K562 (cell line): ENCODE data around the gene KIF25. TPM values are rescaled to one million over a fixed set of nuclear protein-coding genes. Genes with fewer than 3 reads are reported as not detected.

Source experiments
- ATAC-seq: fragments of 200-7000 bp; cut with Tn5 transposase; 3 replicates; pipeline ENCODE4 v1.9.1; 2020; ENCODE audit warnings: moderate library complexity
- BruUV-seq: library from RNA; stranded (reverse); fragments of 400-500 nt; replicated peaks from 2 replicates; lab custom pipeline; 2021; lab: Mats Ljungman, UMichigan
- CTCF ChIA-PET: fragments of 300-600 bp; formaldehyde crosslinking; extraction: SDS; loops from one replicate; lab custom pipeline; 2021; ENCODE audit warnings: low intra/inter-chr PET ratio; lab: Yijun Ruan, JAX
- POLR2A ChIA-PET: fragments of 300-600, 350-650 bp; sonication (Branson Sonifier 250); formaldehyde crosslinking; extraction: SDS; loops from one replicate; lab custom pipeline; 2021; ENCODE audit warnings: antibody characterized with exemption, inconsistent platforms; lab: Yijun Ruan, JAX
- DNase-seq, 4 experiments: peaks; one replicate each; pipeline versions ENCODE4 v3.0.0 to v3.0.0-alpha.2; 2011 to 2018; ENCODE audit warnings: low spot score in 3 of 4, mixed read lengths in 3 of 4; ENCODE audit errors: extremely low read depth in 1 of 4
- FAIRE-seq: peaks from 2 replicates; lab custom pipeline; 2011; peaks lifted over from hg19 to GRCh38; lab: Jason Lieb, UNC
- H2AFZ ChIP-seq: 2 replicates; pipeline ENCODE4 v1.6.0; 2011; ENCODE audit warnings: low read depth, low read length, control low read depth, inconsistent platforms
- H3K27ac ChIP-seq: fragments of 200-600 bp; 3 replicates; pipeline ENCODE4 v1.8.0; 2011; ENCODE audit warnings: low read depth, mild to moderate bottlenecking, control low read depth, inconsistent platforms, low read length, moderate library complexity, mixed read lengths; ENCODE audit errors: extremely low read depth
- H3K27me3 ChIP-seq, 2 experiments: fragments of 300-600 bp in 1 of 2; 2 replicates in 1 of 2; 3 replicates in 1 of 2; pipeline versions ENCODE4 v1.6.0 to v1.8.0; 2011; ENCODE audit warnings: inconsistent platforms in 2 of 2, low read length in 2 of 2, mild to moderate bottlenecking in 1 of 2, mixed read lengths in 1 of 2, moderate library complexity in 1 of 2; ENCODE audit not compliant: control insufficient read depth in 2 of 2, insufficient read depth in 2 of 2
- H3K36me3 ChIP-seq: fragments of 300-600 bp; 3 replicates; pipeline ENCODE4 v1.8.0; 2011; ENCODE audit warnings: mild to moderate bottlenecking, low read length, inconsistent platforms; ENCODE audit not compliant: control insufficient read depth, insufficient read depth
- H3K4me1 ChIP-seq, 2 experiments: fragments of 200-600 bp in 1 of 2; replicated peaks in 1 of 2; 2 replicates in 1 of 2; 3 replicates in 1 of 2; pipeline versions ENCODE4 v1.5.1 to v1.8.0; 2011; ENCODE audit warnings: inconsistent platforms in 2 of 2, low read length in 2 of 2, mild to moderate bottlenecking in 1 of 2, mixed read lengths in 1 of 2, moderate library complexity in 1 of 2; ENCODE audit not compliant: control insufficient read depth in 2 of 2, insufficient read depth in 2 of 2
- H3K4me2 ChIP-seq: 2 replicates; pipeline ENCODE4 v1.6.1; 2011; ENCODE audit warnings: low read length, control low read depth, inconsistent platforms, mixed read lengths; ENCODE audit not compliant: insufficient read depth
- H3K4me3 ChIP-seq: fragments of 200-600 bp; sonication (generic), shearing (Covaris generic); 2 replicates; pipeline ENCODE4 v1.5.1; 2016; ENCODE audit warnings: control low read depth, inconsistent platforms
- H3K79me2 ChIP-seq: fragments of 200-600 bp; 3 replicates; pipeline ENCODE4 v1.8.0; 2011; ENCODE audit warnings: low read length, inconsistent platforms; ENCODE audit not compliant: control insufficient read depth, insufficient read depth
- H3K9ac ChIP-seq, 2 experiments: 2 replicates each; pipeline versions ENCODE4 v1.6.0 to v1.6.1; 2011; ENCODE audit warnings: low read depth in 2 of 2, low read length in 2 of 2, control low read depth in 1 of 2, inconsistent platforms in 1 of 2, mild to moderate bottlenecking in 1 of 2, mixed read lengths in 1 of 2; ENCODE audit not compliant: insufficient read depth in 1 of 2
- H3K9me1 ChIP-seq: one replicate; pipeline ENCODE4 v1.6.0; 2011; ENCODE audit warnings: inconsistent platforms, mild to moderate bottlenecking, low read length, moderate library complexity; ENCODE audit not compliant: control insufficient read depth, insufficient read depth
- H3K9me3 ChIP-seq: replicated peaks from 2 replicates; pipeline ENCODE4 v1.5.1; 2011; ENCODE audit warnings: low read depth, low read length, inconsistent platforms; ENCODE audit not compliant: control insufficient read depth, insufficient read depth
- H4K20me1 ChIP-seq: replicated peaks from 2 replicates; pipeline ENCODE4 v1.6.1; 2011; ENCODE audit warnings: low read length, inconsistent platforms, mixed read lengths; ENCODE audit not compliant: control insufficient read depth, insufficient read depth
- FOXP1 ChIP-seq: sonication (generic); formaldehyde crosslinking; IDR thresholded peaks from 2 replicates; pipeline ENCODE4 v1.8.0; 2022; ENCODE audit warnings: mild to moderate bottlenecking, missing genetic modification reagents
- HMG20A ChIP-seq: fragments of 450-650 bp; formaldehyde crosslinking; conservative IDR thresholded peaks from 2 replicates; pipeline ENCODE4 v1.4.0; 2020; ENCODE audit warnings: mild to moderate bottlenecking, mixed read lengths
- KLF13 ChIP-seq: fragments of 450-650 bp; IDR thresholded peaks from 2 replicates; pipeline ENCODE4 v1.6.1; 2016; ENCODE audit warnings: missing genetic modification characterization, low read depth, mild to moderate bottlenecking, missing compliant biosample characterization, moderate library complexity, borderline replicate concordance
- MAFK ChIP-seq: IDR thresholded peaks from 2 replicates; pipeline ENCODE4 v1.6.1; 2011; ENCODE audit warnings: low read length, improper control_type of control experiment
- TCF7 ChIP-seq: sonication (generic); IDR thresholded peaks from 2 replicates; pipeline ENCODE4 v1.6.1; 2016; ENCODE audit warnings: antibody characterized with exemption, borderline replicate concordance
- ZFP36 ChIP-seq: fragments of 150-350 bp; IDR thresholded peaks from 2 replicates; pipeline ENCODE4 v1.6.1; 2018; ENCODE audit warnings: low read length, low read depth; ENCODE audit not compliant: partially characterized antibody
- ZNF445 ChIP-seq: fragments of 250-450 bp; sonication (Bioruptor Pico); IDR thresholded peaks from 2 replicates; pipeline ENCODE4 v1.4.0; 2020; ENCODE audit warnings: low read depth, mild to moderate bottlenecking, moderate library complexity
- WGBS: fragments of 100-300 bp; shearing (Covaris generic); methylation state at CpG from one replicate; pipeline ENCODE4 v1.1.6; 2016; ENCODE audit warnings: low coverage, mixed read lengths; ENCODE audit not compliant: insufficient coverage; ENCODE audit errors: missing lambda C conversion rate; 5-methylcytosine and 5-hydroxymethylcytosine counted together
- in situ Hi-C: fragments of 300-500 bp; cut with MboI; formaldehyde crosslinking; loops from 4 replicates; pipeline ENCODE4 v1.15.0; 2018; ENCODE audit warnings: inconsistent platforms, mixed read lengths
- intact Hi-C: fragments of 100-400 bp; cut with micrococcal nuclease; formaldehyde crosslinking; loops from 2 replicates; pipeline ENCODE4 v1.14.2; 2022
- polyA plus RNA-seq, 8 experiments: library from polyadenylated mRNA; depleted of rRNA in 4 of 8; stranded (reverse) in 5 of 8; unstranded in 3 of 8; fragments of >200 nt; fragmentation: Nextera tagmentation in 2 of 8; fragmentation: Illumina TruSeq in 1 of 8; extraction: Ambion mirVana in 2 of 8; extraction: Trizol in 1 of 8; gene quantifications; 2 replicates each; pipeline versions ENCODE4 v1.2.1 to v1.2.3, GENCODE V29; 2011 to 2014; ENCODE audit warnings: inconsistent platforms in 1 of 8, missing spikeins in 1 of 8
- total RNA-seq, 7 experiments: library from RNA; depleted of rRNA in 6 of 7; stranded (reverse); fragments of >200 nt in 6 of 7; fragmentation: Illumina TruSeq in 2 of 7; extraction: Trizol in 2 of 7; gene quantifications; 2 replicates each; pipeline versions ENCODE4 v1.2.1 to v1.2.3, GENCODE V29; 2011 to 2021; ENCODE audit warnings: low replicate concordance in 1 of 7
- TF ChIP-seq, protein P1 (sequence below): sonication (generic); formaldehyde crosslinking; IDR thresholded peaks from 2 replicates; pipeline ENCODE4 v1.9.0; 2022; ENCODE audit warnings: mild to moderate bottlenecking, missing genetic modification reagents
- TF ChIP-seq, protein P2 (sequence below): fragments of 200-800 bp; sonication (Bioruptor generic); IDR thresholded peaks from 2 replicates; pipeline ENCODE4 v1.6.1; 2017; ENCODE audit warnings: missing genetic modification characterization, missing compliant biosample characterization

Gene KIF25
- total and polyA plus RNA-seq, 9 of the 15 experiments (the other 6 are each of a cell fraction or from before 2014, with no cell fraction given) = 0.04 to 0.49 (median 0.23) TPM; not detected in 5

DNA sequence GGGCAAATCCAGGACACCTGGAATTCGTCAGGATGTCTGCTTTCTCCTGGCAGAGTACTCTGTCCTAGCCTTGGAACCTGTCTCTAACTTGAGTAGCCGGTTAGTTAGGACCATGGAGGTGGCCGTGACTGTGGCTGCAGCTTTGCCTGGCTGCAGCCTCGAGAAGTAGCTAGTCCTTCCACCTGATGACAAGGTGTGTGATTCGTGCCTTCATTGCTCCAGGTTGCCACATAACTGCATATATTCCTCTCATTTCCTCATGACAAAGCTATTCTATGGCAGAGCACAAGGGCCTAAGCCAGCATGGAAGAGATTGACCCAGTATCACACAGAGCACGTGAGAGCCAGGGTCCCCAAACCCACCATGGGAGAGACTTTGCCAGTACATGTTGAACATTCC is 39.8 kb upstream of the KIF25 start:
- ChIA-PET POLR2A (interaction anchor here (1.4 kb wide), 1 partner anchor 23 kb away, joined by 4 read pairs; no protein-coding TSS in a partner anchor), CTCF (no interaction called here)
- Histone ChIP-seq H3K4me1 (peaks cover 0 to 4% of the 10 kb centered on the region in 2 experiments; a peak in 1 of 5 replicates), H3K9me1 (no peaks in the 10 kb centered on the region), H3K4me3 (no peak overlapping the region), H2AFZ (no peak overlapping the region), H3K79me2 (no peaks in the 10 kb centered on the region), H3K9ac (no peak overlapping the region), H3K4me2 (no peak overlapping the region), H3K36me3 (peaks cover 51% of the 10 kb centered on the region), H3K27ac (no peak overlapping the region), H3K27me3 (no peaks in the 10 kb centered on the region), H4K20me1 (0 out of 2 replicates have a peak, but pooled peaks cover 5% of the 10 kb centered on the region), H3K9me3 (no peaks in the 10 kb centered on the region)
- WGBS = 83% methylated on average over 6 of the region's 6 CpGs
- TF ChIP-seq KLF13 (tag) = no peak
- TF ChIP-seq FOXP1 (CRISPR knock-in tag) = no peak
- TF ChIP-seq, protein P1, sequence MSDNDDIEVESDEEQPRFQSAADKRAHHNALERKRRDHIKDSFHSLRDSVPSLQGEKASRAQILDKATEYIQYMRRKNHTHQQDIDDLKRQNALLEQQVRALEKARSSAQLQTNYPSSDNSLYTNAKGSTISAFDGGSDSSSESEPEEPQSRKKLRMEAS (CRISPR knock-in tag) = no peak
- no peak for DNase-seq
- BruUV-seq = no TSS peak
- FAIRE-seq = no peak
- intact Hi-C loops (no loop called here), in situ Hi-C loops (no loop called here)
- ATAC-seq = no peak

DNA sequence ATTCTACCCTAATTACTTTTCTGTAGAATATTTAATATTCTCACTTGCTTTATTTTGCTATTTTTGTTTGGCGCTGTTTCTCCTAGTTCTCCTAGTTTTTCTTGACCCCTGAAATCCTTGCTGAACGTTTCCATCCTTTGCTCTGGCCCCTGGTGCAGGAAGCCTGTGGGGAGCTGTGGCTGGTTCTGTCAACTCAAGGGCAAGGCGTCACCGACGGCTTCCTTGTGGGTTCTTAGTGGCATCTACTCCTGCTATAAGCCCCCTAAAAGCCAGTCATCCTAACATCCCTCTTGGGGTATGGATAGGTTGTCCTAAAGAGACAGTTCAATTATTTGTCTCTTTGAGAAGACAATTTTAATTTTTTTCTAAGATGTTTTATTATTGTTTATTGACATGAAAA is 36.9 kb upstream of the KIF25 start:
- ChIA-PET POLR2A (no interaction called here), CTCF (no interaction called here)
- Histone ChIP-seq H3K9me1 (no peaks in the 10 kb centered on the region), H3K79me2 (no peaks in the 10 kb centered on the region), H3K36me3 (peaks cover 62% of the 10 kb centered on the region; the same call in 2 of the 3 replicates), H3K27me3 (no peaks in the 10 kb centered on the region), H3K27ac (no peak overlapping the region), H3K9me3 (no peaks in the 10 kb centered on the region), H3K9ac (no peak overlapping the region), H3K4me3 (no peak overlapping the region), H2AFZ (no peak overlapping the region), H3K4me2 (no peak overlapping the region), H4K20me1 (no peaks in the 10 kb centered on the region), H3K4me1 (peaks cover 0 to 7% of the 10 kb centered on the region in 2 experiments; a peak in 1 of 5 replicates)
- intact Hi-C loops = no loop called here
- DNase-seq (no peak), ATAC-seq (no peak), FAIRE-seq (no peak)
- in situ Hi-C loops = no loop called here
- 89% methylated on average over 5 of the region's 5 CpGs for WGBS
- no peak for TF ChIP-seq HMG20A (CRISPR knock-in tag)
- no peak for TF ChIP-seq ZNF445 (CRISPR knock-in tag)
- TF ChIP-seq, protein P2, sequence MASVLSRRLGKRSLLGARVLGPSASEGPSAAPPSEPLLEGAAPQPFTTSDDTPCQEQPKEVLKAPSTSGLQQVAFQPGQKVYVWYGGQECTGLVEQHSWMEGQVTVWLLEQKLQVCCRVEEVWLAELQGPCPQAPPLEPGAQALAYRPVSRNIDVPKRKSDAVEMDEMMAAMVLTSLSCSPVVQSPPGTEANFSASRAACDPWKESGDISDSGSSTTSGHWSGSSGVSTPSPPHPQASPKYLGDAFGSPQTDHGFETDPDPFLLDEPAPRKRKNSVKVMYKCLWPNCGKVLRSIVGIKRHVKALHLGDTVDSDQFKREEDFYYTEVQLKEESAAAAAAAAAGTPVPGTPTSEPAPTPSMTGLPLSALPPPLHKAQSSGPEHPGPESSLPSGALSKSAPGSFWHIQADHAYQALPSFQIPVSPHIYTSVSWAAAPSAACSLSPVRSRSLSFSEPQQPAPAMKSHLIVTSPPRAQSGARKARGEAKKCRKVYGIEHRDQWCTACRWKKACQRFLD (CRISPR knock-in tag) = no peak
- TF ChIP-seq ZFP36 = no peak
- TF ChIP-seq MAFK = no peak
- TF ChIP-seq TCF7 = no peak
- no TSS peak for BruUV-seq
